Mononuclear cell (primary cell): ENCODE results near the gene THAP8. TPM values are rescaled to one million over a fixed set of nuclear protein-coding genes. Genes with fewer than 3 reads are reported as not detected.

ENCODE experiments used
- H3K27me3 ChIP-seq: 2 replicates; pipeline ENCODE4 v1.6.0; 2011; ENCODE audit warnings: low read length, control low read depth; ENCODE audit not compliant: insufficient read depth
- H3K4me1 ChIP-seq: 2 replicates; pipeline ENCODE4 v1.5.1; 2011; ENCODE audit warnings: mild to moderate bottlenecking, low read length, control low read depth; ENCODE audit not compliant: insufficient read depth
- H3K4me3 ChIP-seq: 2 replicates; pipeline ENCODE4 v1.5.1; 2011; ENCODE audit warnings: mild to moderate bottlenecking, low read length, moderate library complexity
- H3K9me3 ChIP-seq: 2 replicates; pipeline ENCODE4 v1.5.1; 2011; ENCODE audit warnings: low read depth, mild to moderate bottlenecking, control low read depth, low read length
- total RNA-seq: library from RNA; depleted of rRNA; stranded (reverse); fragments of >200 nt; gene quantifications from one replicate; pipeline ENCODE4 v1.2.3, GENCODE V29; 2012

The THAP8 gene
- total RNA-seq: 0.42 TPM

DNA sequence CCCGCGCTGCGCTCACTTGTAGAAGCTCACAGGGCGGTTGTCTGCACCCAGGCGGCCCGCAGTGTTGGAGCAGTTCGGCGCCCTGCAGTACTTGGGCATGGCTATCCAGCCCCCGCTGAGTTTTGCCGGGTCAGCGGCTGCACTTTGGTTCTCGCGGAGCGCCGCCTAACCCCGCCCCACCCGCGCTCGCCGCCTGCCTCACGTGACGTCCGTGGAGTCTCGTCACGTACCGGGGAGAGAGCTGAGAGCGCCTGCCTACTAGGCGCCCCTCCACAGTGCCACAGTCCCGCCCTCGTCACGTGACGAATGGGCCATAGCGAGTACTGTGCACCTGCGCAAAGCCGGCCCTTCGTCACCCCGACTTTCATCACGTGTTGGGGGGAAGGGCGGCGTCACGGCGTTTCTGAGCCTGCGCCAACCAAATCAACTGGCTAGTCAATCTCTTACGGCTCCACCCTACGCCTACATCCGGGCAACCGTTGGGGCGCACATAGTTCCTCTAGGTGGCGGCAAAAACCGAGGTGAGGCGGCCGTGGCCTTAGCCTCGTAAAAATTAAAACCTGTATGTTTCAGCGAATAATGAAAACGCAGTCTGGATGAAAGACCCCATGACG is at the start of gene THAP8:
TSS of gene THAP8 (minus strand) at position 167 of the 614 bp plus-strand sequence. CDS start at position 99, 68 bp downstream.
- H3K9me3 ChIP-seq: no peaks in the 10 kb centered on the region
- H3K27me3 ChIP-seq: no peaks in the 10 kb centered on the region
- H3K4me1 ChIP-seq: peaks cover 27% of the 10 kb centered on the region
- H3K4me3 ChIP-seq: peak within 1 kb of the TSS; percentile 72

- no peaks in the 10 kb centered on the region for H3K4me1 ChIP-seq
- H3K27me3 ChIP-seq: no peaks in the 10 kb centered on the region
- no peaks in the 10 kb centered on the region for H3K9me3 ChIP-seq
- no peak overlapping the region for H3K4me3 ChIP-seq
Observed at GRCh38 chr19:36103040-36103626, 49.0 kb upstream of the THAP8 start.

- H3K27me3 ChIP-seq: no peaks in the 10 kb centered on the region
- H3K4me1 ChIP-seq: no peaks in the 10 kb centered on the region
- no peak overlapping the region for H3K4me3 ChIP-seq
- no peaks in the 10 kb centered on the region for H3K9me3 ChIP-seq
Observed at GRCh38 chr19:36101550-36102327, 47.7 kb upstream of the THAP8 start.

DNA sequence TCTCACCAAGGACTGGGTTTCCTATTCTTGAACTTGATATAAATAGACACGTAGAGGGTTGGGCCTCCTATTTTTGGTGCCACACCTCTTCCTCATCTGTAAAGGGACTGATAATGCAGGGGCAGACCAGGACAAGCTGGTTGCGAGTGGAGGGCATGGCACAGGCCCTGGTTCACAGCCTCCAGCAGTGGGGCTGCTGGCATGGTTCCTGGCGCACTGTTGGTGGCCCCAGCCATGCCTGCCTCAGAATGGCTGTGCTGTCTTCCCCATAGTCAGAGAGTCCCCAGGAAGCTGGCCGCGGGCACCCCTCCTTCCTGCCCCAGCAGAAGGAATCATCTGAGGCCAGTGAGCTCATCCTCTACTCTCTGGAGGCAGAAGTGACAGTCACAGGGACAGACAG is 46.4 kb upstream of the THAP8 start:
- Histone ChIP-seq H3K27me3 (no peaks in the 10 kb centered on the region), H3K9me3 (no peaks in the 10 kb centered on the region), H3K4me1 (no peaks in the 10 kb centered on the region), H3K4me3 (no peak overlapping the region)

DNA sequence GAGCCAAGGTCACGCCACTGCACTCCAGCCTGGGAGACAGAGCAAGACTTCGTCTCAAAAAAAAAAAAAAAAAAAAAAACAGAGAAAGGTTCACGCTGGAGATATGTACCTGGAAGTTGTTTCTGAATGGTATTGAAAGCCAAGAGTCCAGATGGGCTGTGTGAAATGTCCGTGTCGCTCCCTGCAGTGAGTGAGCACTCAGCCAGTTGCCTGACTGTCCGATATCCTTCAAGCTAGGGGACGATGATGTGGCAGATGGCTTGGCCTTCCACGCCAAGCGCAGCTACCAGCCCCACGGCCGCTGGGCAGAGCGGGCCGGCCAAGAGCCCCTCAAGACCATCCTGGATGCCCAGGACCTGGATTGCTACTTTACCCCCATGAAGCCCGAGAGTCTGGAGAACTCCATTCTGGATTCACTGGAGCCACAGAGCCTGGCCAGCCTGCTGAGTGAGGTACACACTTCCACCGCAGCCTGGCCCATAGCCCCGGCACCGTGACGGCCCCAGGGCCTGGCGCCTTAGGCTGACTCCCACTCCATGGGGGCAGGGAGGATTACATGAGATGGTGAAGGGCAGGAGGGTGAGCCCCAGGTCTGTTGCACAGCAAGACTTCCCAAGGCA is 45.2 kb upstream of the THAP8 start:
- no peaks in the 10 kb centered on the region for H3K27me3 ChIP-seq
- H3K4me1 ChIP-seq: no peaks in the 10 kb centered on the region
- no peaks in the 10 kb centered on the region for H3K9me3 ChIP-seq
- no peak overlapping the region for H3K4me3 ChIP-seq

DNA sequence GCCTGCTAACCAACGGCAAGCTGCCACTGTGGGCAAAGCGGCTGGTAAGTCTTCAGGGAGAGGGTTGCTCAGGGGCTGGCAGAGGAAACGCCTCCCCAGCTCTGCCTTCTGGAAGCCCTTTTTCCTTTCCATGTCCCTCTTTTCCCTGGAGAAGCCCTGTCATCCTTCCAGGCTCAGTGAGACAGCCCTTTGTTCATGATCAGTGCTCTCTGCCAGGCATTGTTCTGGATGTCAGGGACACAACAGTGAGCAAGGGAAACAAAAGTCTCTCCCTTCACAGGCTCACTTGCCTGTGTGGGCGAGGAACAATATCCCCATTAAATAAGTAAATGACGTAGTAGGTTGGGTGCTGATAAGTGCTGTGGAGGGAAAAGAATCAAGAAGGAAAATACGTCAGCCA is 43.0 kb upstream of the THAP8 start:
- no peak overlapping the region for H3K4me3 ChIP-seq
- no peaks in the 10 kb centered on the region for H3K9me3 ChIP-seq
- H3K27me3 ChIP-seq: no peaks in the 10 kb centered on the region
- H3K4me1 ChIP-seq: no peaks in the 10 kb centered on the region

DNA sequence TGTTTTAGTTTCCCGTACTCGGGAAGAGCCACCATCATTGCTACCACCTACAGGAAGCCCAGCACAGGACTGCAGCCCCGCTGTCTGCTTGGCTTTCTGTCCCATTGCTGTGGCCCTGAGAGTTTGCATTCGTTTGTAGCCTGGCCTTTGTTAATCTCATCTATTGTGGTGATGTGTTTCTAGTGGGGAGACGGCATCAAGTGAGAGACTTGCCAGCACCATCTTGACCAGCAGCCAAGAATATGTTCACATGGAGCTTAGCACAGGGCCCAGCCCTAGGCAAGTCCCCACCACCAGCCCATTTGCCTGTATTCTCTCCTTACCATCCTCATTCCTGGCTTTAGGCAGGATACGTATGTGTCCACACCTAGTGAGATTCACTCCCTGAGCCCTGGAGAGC is 39.6 kb upstream of the THAP8 start:
- H3K4me3 ChIP-seq: no peak overlapping the region
- H3K4me1 ChIP-seq: no peaks in the 10 kb centered on the region
- H3K27me3 ChIP-seq: no peaks in the 10 kb centered on the region
- H3K9me3 ChIP-seq: no peaks in the 10 kb centered on the region

GRCh38 chr19:36093146-36093662 is 39.1 kb upstream of the THAP8 start:
- H3K4me1 ChIP-seq: no peaks in the 10 kb centered on the region
- no peaks in the 10 kb centered on the region for H3K9me3 ChIP-seq
- no peaks in the 10 kb centered on the region for H3K27me3 ChIP-seq
- no peak overlapping the region for H3K4me3 ChIP-seq

GRCh38 chr19:36092566-36092965 is 38.5 kb upstream of the THAP8 start:
- H3K4me3 ChIP-seq: no peak overlapping the region
- no peaks in the 10 kb centered on the region for H3K9me3 ChIP-seq
- no peaks in the 10 kb centered on the region for H3K4me1 ChIP-seq
- H3K27me3 ChIP-seq: no peaks in the 10 kb centered on the region

DNA sequence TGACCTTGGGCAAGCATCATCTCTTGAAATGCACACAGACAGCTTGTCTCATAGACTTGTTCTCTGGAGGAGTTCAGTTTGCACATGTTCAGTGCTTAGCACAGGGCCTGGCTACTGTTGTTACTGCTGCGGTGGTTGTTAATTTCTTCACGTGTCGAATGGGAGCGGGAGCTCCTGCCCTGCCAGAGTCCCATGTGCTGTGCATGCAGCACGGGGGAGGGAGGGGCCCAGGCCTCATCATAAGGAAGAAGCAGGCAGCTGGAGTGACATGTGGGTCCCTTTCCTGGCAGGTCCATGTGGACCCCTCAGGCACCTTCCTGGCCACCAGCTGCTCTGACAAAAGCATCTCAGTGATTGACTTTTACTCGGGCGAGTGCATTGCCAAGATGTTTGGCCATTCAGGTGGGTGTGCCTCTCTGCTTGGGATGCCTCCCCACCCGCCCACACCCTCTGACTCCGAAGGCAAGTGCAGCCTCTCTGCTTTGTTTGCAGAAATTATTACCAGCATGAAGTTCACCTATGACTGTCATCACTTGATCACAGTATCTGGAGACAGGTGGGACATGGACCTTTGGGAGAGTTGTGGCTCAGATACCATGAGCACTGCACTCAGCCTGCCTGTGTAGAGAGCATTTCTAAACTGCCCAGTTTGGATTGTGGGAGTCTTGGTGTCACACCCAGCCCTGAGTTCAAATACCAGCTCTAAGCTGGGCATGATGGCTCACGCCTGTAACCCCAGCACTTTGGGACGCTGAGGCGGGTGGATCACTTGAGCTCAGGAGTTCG is 37.0 kb upstream of the THAP8 start:
- H3K4me1 ChIP-seq: no peaks in the 10 kb centered on the region
- H3K4me3 ChIP-seq: no peak overlapping the region
- H3K27me3 ChIP-seq: no peaks in the 10 kb centered on the region
- H3K9me3 ChIP-seq: no peaks in the 10 kb centered on the region

DNA sequence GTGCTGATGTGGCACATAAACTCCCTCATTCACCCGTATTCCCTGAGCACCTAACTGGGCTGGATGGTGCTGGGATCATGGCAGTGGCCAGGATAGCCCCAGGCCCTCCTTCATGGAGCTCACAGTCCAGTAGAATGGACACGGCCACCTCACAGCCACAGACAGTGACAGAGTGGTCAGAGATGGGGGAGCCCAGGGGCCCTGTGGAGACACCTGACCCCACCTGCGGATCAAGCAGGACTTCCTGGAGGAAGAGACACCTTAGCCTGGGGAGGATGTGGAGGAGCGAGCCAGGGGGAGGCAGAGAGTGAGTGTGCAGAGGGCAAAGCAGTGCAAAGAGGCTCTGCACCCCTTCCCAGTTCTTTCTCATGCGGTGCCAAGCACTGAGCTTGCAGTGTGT is 35.8 kb upstream of the THAP8 start:
- H3K4me1 ChIP-seq: no peaks in the 10 kb centered on the region
- no peak overlapping the region for H3K4me3 ChIP-seq
- no peaks in the 10 kb centered on the region for H3K9me3 ChIP-seq
- H3K27me3 ChIP-seq: no peaks in the 10 kb centered on the region

GRCh38 chr19:36086326-36086725 is 32.2 kb upstream of the THAP8 start:
- no peaks in the 10 kb centered on the region for H3K27me3 ChIP-seq
- H3K4me3 ChIP-seq: no peak overlapping the region
- H3K4me1 ChIP-seq: no peaks in the 10 kb centered on the region
- H3K9me3 ChIP-seq: no peaks in the 10 kb centered on the region

GRCh38 chr19:36084231-36085009 is 30.3 kb upstream of the THAP8 start:
- H3K9me3 ChIP-seq: no peaks in the 10 kb centered on the region
- no peaks in the 10 kb centered on the region for H3K27me3 ChIP-seq
- H3K4me3 ChIP-seq: no peak overlapping the region

DNA sequence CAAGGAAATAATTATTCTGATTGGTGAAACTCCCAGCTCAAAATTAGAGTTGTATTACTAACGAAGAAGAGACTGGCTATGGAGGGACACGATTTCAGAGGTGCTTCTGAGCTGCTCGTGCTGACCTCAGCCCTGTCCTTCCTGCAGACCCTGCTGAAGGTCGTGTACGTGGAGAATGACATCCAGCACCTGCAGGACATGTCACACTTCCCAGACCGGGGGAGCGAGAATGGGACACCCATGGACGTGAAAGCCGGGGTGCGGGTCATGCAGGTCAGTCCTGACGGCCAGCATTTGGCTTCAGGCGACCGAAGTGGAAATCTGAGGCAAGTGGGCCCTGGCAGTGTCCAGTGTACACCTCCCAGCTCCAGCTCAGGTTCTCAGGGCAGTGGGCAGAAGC is 28.8 kb upstream of the THAP8 start:
- H3K4me3 ChIP-seq: no peak overlapping the region
- H3K9me3 ChIP-seq: no peaks in the 10 kb centered on the region
- no peaks in the 10 kb centered on the region for H3K4me1 ChIP-seq
- no peaks in the 10 kb centered on the region for H3K27me3 ChIP-seq

More at GRCh38 chr19:36084231-36085009, 30.3 kb upstream of the THAP8 start:
- no peaks in the 10 kb centered on the region for H3K4me1 ChIP-seq
